HG02885 (cell line): ENCODE data around the gene MERTK.
"Not testable (repeated sequence)": the region's sequence is repeated elsewhere in the genome, so short reads cannot be mapped to it uniquely, and the experiment has no call there.

Source experiments
- ATAC-seq: cut with Tn5 transposase; IDR thresholded peaks from one replicate; pipeline ENCODE4 v1.9.1; 2021; ENCODE audit warnings: mild to moderate bottlenecking; ENCODE audit not compliant: unreplicated experiment, poor library complexity

Gene MERTK

DNA sequence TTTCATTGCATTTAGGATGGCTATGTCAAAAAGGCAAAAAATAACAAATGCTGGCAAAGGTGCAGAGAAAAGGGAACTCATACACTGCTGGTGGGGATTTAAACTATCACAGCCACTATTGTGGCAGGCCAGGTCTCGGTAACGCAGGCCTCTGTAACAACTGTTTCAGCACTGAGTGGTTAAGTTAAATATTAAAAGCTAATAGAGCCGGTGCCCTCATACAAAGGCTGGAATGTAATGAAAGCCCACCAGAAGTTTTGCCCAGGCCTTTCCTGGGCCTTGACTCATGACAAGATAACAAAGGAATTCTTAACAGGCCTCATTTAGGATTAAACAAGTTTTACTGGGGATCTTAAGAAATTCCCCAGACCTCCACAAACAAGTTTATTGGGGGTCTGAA is 10.7 kb downstream of the MERTK start:
- no peak for ATAC-seq

DNA sequence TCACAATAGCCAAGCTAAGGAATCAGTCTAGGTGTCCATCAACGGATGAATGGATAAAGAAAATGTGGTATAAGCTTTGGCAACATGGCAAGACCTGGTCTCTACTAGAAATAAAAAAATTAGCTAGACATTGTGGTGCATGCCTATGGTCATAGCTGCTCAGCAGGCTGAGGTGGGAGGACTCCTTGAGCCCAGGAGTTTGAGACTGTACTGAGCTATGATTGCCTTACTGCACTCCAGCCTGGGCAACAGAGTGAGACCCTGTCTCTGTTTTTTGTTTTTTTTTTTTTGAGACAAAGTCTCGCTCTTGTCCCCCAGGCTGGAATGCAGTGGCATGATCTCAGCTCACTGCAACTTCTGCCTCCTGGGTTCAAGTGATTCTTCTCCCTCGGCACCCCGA is 11.6 kb downstream of the MERTK start:
- ATAC-seq, result not testable (repeated sequence)

DNA sequence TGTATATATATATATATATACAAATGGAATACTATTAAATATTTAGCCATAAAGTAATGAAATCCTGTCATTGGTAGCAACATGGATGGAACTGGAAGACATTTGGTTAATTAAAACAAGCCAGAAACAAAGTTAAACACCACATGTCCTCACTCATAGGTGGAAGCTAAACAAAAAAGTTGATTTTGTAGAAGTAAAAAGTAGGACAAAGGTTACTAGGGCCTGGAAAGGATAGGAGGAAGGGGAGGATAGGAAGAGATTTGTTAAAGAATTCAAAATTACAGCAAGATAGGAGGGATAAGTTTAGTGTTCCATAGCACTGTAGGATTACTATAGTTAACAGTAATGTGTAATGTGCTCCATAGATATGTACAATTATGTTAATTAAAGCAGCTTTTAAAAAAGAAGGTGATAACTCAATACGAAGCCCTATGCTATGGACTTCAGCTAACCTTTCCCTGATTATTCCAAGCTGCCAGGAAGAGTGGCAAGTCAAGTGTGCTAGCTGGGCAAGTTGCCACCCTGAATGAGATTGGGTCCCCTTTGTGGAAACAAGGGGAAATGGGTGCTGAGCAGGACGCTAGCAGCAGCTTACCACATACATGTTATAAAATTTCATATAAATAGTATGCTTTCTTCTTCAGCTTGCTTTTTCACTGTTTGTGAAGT is 12.3 kb downstream of the MERTK start:
- ATAC-seq, result no peak

DNA sequence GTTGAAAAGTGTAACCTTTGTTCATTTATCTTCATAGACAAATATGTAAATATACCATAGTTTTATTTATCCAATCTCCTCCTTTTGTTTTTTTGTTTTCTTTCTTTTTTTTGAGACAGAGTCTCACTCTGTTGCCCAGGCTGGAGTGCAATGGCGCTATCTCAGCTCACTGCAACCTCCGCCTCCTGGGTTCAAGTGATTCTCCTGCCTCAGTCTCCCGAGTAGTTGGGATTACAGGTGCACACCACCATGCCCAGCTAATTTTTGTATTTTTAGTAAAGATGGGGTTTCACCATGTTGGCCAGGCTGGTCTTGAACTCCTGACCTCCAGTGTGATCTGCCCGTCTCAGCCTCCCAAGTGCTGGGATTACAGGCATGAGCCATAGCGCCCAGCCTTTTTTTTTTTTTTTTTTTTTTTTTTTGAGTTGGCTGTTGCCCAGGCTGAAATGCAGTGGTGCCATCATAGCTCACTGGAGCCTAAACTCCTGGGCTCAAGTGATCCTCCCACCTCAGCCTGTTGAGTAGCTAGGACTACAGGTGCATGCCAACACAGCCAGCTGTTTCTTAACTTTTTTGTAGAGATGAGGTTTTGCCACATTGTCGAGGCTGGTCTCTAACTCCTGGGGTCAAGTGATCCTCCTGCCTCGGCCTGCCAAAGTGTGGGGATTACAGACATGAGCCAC is 13.0 kb downstream of the MERTK start:
- ATAC-seq, result not testable (repeated sequence)

DNA sequence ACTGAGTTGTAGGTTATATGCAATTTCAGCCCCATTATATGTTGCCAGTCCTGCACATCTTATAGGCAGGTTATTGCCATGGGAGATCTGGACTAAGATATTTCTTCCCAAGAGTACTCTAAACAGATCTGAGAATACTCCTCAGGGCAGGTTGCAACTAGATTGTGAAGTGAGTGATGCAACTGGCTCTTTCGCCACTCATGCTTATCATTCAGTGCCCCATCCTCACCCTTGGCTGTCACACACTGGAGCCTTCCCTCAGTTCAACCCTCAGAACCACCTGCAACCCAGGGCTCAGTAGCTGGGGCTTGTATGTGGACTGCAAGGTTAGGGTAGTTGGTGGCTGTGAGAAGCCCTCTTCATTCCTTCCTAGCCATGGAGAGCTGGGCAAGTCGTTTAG is 14.1 kb downstream of the MERTK start:
- no peak for ATAC-seq

DNA sequence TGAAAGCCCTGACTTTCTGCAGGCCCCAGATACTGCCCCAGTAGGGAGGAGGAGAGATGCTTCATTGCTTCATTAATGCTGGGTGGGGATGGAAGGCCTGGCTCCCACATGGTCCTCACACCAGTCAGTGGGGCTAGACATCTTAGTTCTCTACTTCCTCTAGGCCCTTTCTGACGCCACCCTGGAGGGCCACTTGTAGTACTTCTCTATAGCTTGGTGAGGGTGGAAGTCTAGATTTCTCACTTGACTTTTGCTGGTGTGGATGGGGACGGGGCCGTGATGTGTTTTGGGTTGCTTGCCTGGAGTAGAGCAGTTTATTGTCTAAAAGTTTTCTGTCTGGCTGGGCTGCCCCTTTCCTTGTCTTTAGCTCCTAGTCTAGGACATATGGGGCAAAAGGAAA is 18.7 kb downstream of the MERTK start:
- ATAC-seq, result no peak

DNA sequence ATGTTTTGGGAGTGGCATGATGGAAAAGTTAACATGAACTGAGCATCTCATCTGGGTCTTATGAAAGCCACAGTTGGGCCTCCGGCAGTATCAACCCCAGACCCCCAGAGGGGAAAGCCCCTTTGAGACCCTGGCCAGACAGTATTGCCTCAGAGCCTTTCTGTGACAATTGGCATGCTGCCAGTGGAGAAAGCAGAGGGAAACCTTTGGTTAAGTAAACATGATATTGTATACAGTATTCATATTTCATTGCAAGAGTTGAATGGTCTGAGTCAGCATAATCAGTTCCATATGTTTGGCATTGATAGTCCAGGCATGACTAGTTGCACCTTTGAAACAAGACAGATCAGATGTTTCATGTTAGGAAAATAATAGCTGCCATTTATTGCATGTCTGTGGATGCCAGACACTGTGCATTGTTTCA is 20.0 kb downstream of the MERTK start:
- no peak for ATAC-seq

DNA sequence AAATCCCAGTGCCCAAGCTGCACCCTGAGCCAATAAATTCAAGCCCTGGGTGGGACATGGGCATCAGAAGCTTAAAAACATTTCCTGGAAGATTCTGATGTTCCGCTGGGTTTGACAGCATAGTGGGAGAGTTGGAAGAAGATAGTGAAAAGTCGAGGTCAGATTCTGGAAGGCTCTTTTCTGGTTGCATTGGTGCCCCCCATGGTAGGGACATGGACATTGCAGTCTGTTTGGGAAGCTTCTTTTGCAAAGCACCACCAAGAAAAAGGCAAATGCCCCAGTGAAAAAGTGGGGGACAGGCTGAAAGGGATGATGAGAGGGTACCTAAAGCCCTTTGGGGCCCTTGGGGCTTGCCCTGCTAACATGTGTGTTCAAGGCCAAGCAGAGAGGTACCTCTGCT is 21.0 kb downstream of the MERTK start:
- ATAC-seq, result no peak

DNA sequence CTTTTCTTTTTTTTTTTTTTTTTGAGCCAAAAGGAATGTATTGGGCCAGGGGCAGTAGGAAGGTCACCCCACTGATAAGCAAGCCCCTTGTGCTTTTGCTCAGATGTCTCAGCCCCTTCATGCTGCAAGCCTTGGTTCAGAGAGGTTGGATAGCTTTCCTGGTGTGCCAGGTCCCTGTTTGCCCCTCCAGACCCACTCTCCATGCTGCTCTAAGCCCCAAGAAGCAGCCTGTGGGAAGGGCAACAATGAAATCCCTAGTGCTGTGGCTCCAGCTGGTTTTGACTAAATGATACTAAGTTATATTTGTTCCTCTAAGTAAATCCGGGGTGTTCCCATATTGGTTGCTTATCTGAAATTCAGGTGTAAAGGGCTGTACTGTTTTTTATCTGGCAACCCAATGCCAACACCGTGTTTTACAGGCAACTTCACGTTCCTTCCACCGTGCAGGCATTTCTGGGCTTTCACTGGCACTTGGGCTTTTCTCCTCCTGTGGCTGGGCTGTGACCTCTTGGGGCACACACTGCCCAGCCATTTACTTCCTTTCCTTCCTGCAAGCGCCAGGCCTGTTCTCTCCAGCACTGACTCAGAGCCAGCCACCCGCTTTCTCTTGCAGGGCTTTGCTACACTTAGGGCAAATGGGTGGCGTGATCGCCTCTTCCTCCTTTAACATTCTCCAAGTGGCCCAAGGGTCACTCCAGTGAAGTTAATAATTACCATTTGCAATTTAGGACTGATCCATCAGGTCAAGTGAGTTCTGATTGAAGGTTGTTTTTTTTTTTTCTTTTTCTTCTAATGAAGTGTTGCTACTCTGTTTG is 21.6 kb downstream of the MERTK start:
- no peak for ATAC-seq

DNA sequence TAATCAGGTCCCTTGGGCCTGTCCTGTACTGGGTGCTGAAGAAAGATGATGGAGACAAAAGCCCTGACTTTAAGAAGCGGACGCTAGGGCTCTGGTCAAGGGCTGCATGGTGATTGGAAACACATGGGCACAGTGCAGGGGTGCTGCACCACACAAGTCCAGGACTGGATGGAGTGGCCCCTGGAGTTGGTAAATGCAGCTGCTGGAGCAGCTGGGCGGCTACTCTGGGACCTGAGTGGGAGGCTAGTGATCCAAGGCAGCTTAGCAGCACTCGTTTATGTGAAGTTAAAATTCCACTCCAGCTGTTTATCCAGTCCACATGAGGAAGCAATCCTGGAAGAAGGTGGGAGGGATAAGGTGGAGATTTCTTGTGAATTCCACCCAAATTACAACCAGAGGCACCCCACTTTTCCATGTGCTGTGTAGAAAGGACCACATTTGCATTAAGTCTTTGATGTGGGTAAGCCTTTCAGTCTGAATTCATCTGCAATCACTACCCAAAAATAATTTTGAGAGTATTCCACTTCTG is 24.9 kb downstream of the MERTK start:
- ATAC-seq, result no peak

DNA sequence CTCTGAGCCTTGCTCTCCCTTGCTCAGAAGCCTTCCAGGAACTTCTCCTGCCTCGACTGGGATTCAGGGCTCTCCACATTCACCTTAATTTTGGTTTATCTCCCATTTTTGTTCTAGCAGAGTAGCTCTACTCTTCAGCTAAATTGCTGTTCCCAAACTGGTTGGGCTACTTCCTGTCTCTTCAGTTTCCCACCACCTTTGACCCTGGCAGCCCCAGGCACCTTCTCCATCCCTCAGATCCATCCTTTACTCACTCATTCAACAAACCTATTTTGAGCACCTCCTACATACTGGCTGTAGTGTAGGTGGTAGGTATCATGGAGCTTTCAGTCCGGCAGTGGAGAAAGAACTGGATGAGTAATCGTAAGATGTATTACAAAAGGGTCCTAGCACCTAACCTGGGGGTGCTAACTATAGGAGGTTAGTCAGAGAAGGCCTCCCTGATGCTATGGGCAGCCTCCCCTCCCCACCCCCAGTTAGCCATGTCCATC is 26.3 kb downstream of the MERTK start:
- no peak for ATAC-seq

DNA sequence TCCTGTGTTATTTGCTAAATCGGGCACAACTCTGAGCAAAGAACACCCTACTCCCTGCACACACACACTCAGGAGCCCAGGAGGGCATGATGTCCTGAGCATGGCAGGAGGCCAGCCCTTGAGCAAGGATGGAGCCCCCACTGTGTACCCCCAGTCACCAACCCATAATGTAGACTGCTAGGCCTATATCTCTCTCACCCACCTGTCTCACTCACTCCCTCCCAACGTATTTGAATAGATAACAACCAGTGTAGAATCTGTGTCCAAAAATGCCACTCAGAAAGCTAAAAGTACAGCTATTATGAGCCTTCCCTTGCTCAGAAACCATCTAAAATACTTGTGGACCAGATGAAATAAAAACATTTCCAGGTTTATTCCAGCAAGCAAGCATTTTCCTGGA is 29.3 kb downstream of the MERTK start:
- no peak for ATAC-seq

DNA sequence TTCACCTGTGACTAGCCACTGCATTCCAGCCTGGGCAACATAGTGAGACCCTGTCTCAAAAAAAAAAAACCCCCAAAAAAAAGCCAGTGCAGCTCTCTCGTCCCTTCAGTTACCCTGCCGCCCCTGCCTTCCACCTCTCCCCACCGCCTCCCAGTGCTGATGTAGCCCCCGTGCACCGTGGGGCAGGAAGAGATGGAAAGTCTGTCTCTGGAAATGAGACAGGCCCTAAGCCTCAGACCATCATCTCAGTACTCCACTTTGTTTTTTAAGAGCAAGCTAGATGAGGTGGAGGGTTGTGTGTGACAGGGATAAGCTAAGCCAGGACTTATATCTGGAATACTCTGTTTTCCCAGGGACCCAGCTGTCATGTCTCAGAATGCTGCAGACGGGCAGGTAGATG is 32.0 kb downstream of the MERTK start:
- no peak for ATAC-seq

DNA sequence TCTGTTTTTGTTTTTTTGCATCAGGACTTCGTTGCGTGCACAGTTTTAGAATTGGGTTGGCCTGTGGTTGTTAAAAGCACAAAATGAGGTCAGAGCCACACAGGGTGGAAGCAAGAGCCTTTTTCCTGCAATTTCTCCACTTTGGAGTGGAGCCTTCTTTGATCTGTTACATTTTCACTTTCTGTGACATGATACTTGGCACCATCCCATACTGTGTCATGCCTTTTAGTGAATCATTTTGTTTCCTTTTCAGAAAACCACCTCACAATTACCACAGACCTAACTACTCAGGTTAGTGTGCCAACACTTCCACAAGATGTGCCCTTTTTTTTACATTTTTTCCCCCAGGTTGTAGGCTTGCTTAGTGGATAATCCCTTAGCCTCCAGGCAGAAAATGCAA is 32.5 kb downstream of the MERTK start:
- ATAC-seq, result no peak

DNA sequence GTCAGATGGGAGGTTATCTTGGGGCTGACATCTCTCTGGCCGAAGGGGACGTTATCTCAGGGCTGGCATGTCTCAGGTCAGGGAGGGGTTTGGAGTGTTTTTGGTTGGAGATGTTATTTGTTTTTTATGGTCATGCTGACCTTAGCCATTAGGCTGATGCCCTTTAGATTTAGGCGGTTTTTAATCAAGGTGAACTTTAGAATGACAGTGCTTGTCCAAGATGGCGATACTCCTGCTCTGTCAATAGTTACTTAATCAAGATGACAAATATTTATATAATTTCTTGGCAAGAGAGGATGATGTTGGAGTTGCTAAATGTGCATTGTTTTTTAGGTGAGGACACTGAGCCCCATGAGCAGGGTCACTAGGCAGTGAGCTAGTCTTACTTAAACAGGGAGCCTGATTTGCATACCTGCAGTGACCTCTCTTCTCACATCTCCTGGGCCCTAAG is 34.5 kb downstream of the MERTK start:
- ATAC-seq, result no peak

DNA sequence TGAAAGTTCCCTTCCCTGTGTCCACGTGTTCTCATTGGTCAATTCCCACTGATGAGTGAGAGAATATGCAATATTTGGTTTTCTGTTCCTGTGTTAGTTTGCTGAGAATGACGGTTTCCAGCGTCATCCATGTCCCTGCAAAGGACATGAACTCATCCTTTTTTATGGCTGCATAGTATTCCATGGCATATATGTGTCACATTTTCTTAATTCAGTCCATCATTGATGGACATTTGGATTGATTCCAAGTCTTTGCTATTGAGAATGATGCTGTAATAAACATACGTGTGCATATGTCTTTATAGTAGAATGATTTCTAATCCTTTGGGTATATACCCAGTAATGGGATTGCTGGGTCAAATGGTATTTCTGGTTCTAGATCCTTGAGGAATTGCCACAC is 35.5 kb downstream of the MERTK start:
- not testable (repeated sequence) for ATAC-seq

DNA sequence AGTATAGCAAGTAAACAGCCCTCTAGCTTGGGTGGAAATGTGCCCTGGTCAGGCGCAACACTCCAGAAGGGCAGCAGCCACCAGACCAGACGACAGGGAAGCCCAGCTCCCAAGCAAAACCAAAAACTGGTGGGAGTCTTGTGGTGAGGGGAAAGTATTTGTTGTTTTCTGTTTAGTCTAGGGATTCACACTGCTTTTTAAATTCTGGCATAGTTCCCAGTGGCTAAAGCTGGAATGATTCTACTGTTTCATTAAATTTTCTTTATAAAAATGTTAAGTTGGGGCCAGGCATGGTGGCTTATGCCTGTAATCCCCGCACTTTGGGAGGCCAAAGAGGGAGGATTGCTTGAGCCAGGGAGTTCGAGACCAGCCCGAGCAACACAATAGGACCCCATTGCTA is 38.5 kb downstream of the MERTK start:
- ATAC-seq, result no peak

DNA sequence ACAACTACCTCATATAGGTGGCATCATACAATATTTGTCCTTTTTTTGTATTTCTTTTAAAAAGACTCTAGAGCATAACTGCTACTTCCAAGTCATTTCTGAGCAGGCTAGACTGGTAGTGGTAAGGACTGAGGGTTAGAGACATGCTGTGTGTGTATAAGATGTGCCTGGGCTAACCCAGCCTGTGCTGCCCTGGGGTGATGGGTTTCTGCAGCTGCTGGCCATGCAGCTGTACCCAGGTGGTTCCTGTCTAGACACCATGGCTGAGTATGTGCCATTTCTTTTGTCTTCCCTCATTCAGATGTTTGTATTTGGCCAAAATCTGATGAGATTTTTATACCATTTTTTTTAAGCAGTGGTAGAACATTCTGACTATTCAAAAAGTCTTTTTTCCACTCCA is 40.0 kb downstream of the MERTK start:
- ATAC-seq, result no peak

DNA sequence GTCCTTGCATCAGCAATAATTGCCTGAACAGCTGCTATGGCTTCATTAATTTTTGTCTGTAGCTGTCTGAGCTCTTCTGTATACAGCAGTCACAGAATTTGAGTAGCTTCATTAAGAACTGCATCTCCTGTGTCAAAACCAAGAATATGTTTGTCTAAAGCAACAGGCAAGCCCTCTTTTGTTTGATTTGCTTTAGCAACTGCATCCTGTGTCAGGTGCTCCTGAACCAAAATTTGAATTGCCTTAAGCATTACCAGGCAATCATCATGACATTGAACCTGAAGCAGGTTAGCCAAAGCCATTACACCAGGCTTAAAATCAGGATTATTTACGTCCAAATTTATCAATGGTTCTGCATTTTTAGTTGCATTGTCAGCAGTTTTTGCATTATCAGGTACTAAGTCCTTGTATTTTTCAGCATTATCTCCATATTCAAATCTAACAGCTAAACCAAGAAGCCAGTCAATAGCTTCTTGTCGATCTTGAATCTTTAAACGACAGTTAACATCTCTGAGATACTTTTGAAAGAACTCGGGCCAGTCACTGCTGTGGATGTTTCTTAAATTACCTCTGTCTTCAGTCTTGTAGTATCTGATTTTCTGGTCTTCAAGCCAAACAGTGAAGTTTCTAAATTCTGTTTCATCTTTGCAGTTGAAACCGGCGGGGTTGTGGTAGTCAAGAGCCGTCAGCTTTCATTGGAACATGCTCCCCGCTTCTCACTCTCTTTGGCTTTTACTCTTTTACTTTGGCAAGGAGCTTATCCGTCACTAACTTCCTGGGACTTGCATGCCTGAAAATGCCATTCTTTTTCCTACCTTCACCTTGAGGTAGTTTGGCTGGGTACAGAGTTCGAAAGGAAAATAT is 42.2 kb downstream of the MERTK start:
- ATAC-seq, result no peak

DNA sequence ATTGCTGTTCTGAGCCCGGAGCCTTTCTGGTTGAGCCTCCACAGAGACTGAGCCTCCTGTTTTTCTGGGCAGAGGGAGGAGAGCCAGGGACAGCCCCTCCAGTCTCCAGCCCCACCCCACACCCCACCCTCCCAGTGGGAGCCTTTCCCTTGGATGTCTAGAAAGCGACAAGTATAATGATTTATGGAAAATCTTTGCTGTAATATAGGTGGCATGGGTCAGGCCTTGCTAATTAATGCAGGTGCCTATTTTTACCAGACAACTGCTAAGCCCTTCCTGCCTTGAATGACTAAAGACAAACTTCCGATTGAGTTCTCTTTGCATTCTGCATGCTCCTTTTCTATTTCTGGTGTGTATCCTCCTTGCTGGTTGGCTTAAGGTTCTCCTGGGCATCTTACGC is 43.1 kb downstream of the MERTK start:
- ATAC-seq, result no peak
